ENCODE results near the gene KLK15. TPM values are rescaled to one million over a fixed set of nuclear protein-coding genes. Genes with fewer than 3 reads are reported as not detected.
A peak's percentile ranks its signal among the peaks of the same experiment; 100 is the strongest.
"Not testable (repeated sequence)": the region's sequence is repeated elsewhere in the genome, so short reads cannot be mapped to it uniquely, and the experiment has no call there.

The KLK15 gene
- total RNA-seq, 1 experiment from 2014 or later, result not detected

GRCh38 chr19:50820549-50821247, 12.7 kb downstream of the KLK15 start:
- DNase-seq (ENCODE audit: low spot score), result no peak

DNA sequence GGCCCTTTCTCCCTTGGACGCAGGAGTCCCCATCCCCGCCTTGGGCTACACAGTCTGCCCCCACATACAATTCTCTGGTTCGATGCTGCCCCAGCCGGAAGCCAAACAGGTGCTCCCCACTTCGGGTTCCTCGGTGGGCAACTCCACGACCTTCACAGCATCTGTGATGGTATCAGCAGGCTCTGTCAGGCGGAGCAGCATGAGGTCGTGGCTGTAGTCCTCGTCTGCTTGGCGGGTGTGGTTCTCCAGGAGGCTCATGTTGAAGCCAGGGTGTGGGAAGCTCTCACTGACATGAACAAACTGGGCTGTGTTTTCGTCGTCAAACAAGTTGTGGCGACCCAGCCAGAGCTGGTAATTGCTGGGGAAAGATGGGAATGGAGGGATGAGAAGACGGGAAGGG, 13.3 kb downstream of the KLK15 start:
- DNase-seq (ENCODE audit: low spot score), result no peak

DNA sequence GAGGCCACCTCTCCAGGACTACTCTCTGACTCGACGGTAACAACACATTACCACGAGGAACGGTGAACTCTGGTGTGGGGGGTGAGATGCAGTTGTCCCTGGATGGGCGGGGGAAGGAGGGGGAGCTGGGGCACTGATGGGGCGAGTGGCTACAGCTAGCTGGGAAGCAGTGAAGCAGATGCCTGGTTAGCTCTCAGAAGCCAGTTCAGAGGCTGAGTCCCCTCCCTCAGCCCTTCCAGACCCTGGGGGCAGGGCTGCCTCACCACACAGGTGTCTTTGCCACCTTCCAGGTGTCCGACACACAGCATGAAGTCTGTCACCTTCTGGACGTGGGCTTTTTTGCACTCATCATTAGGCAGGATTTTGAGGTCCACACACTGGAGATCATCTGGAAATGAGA, 13.7 kb downstream of the KLK15 start:
- no peak for DNase-seq (ENCODE audit: low spot score)

- DNase-seq (ENCODE audit: low spot score), result no peak
Observed at GRCh38 chr19:50818859-50819472, 14.4 kb downstream of the KLK15 start.

- DNase-seq (ENCODE audit: low spot score), result no peak
Observed at GRCh38 chr19:50817941-50818858, 15.2 kb downstream of the KLK15 start.

DNA sequence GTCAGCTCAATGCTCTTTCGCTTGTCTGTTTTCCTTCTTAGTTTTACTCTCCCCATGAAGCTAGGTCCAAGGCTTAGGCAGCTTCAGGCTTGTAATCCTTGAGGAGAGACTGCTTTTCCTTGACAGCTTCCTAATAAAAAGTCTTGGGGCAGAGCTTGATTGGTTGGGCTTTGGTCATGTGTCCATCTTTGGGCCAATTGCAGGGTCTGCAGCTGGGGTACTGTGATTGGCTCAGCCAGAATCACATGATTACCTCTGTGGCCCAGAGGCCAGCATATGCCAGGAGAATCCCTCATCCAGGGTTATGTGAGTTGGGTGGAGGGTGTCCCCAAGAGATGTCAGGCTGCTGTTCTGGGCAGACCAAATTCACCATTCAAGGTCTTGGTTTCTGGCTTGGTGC, 17.9 kb downstream of the KLK15 start:
- no peak for DNase-seq (ENCODE audit: low spot score)

DNA sequence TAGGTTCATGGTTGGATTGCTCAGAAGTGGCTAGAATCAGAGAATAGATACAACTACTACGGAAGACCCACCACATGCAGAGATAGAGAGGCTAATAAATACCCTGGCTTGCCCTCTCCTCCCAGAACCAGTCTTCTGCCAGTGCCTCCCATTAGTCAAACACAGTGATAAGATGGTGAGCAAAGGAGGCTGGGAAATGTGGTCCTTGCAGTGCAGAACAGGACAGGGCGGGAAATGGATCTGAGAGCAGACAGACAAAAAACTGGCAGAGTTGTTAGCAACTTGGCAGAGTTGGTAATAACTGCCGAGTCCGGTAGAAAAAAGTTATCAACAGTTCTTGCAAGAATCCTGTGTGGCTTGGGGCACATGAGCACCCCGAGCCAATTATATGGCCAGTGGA, 18.5 kb downstream of the KLK15 start:
- DNase-seq (ENCODE audit: low spot score), result no peak

DNA sequence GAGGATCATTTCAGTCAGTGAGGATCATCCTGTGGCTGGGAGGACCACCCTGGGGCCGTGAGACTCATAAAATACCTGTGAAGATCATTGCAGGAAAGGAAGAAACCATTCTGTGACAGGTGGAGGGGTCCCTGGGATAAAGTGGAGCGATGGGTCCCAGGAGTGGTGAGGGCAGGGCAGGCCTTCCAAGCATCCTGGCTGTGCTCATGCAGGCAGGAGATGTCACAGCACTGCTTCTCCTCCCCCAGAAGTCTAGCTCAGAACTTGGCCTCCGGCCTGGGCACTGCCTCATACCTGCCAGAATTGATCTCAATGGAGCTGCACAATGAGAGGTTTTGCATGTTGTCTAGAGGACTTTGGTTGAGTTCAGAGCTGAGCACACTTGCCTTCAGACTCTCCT, 20.9 kb downstream of the KLK15 start:
- no peak for DNase-seq (ENCODE audit: low spot score)

GRCh38 chr19:50811622-50812238, 21.6 kb downstream of the KLK15 start:
- not testable (repeated sequence) for DNase-seq (ENCODE audit: low spot score)

- DNase-seq (ENCODE audit: low spot score), result no peak
Observed at GRCh38 chr19:50808856-50809255, 24.5 kb downstream of the KLK15 start.

DNA sequence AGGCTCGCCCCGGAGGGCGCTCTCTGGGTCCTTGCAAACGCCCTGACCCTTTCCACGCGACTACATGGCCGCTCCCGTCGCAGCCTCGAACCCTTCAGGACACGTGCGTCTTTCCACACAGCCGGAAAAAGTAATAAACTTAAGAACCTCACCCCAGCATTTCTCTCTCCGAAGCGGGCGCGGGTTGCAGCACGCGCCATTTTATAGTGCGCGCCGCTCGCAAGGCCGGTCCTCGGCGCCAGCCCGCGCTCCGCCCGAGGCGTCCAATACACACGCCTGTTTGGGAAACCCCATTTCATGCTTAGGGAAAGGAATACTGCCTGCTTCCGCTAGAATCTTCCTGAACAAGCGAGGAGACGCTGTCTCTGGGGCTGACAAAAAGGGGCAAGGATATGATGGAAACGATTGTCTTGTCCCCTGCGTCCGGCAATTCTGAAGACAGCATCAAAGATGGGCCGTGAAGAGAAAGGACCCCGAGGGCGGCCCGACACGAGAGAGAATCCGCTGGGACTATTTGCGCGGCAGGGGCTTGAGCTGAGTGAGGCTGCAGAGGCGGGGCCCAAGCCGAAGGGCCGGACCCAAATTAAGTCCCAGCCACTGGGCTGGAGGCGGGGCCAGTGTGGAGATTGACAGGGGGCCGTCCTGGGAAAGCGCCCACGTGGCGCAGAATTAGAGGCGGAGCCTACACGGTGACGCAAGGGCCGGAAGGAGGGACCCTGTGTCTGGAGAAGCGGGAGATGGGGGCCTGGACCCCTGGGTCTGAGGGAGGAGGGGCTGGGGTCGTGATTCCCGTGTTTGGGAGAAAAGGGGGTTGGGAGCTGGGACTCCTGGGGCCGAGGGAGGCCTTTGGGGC, 28.7 kb downstream of the KLK15 start:
- peak; percentile 98 for DNase-seq (ENCODE audit: low spot score)

DNA sequence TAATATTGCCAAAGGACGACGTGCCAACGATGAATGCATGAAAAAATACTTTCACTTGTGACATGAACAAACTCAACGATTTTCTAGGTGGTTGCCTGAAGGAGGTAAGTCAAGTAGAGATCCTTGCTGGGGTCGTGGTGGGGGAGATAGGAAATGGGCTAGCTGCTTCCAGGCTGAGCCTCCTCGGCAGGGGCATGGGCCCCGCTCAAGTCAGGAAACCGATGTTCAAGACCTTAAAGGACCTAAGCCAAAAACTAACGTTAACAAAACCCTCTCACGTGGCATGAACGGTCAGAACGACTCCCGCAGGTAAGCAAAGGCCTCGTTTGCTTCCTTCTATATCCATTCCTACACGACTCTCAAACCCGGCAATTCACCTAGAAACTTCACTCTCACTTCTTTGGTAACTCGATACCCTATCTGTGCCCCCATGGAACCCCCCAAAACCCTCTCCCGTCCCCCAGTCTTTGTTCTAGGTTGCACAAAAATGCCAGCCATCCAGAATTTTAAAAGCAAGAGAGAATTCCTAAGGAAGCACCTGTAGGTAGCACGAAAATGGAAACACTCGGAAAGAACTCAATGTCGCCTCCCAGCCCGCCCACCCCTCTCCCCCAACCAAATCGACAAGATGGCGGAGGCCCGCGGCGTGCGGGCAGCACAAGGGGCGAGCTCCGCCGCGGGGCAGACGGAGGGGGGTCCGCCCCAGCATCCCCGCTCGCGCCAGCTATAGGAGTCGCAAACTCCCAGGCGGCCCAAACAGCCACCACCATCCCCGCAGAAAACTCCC, 29.5 kb downstream of the KLK15 start:
- no peak for DNase-seq (ENCODE audit: low spot score)

- no peak for DNase-seq (ENCODE audit: low spot score)
Observed at GRCh38 chr19:50801107-50801506, 32.3 kb downstream of the KLK15 start.

DNA sequence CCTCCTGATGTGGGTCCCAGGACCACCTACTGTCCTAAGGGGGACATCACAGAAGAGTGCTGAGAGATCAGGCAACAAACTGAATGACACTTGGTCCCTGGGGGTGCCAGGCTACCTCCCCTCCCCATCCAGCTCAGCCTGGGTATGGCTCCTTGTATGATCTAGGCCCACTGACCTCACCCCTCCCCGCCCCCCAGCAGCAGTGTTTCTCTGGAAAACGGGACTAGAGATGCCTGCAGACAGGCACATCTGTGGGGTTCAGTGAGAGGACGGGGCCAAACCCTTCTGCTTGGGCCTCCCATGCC, 33.9 kb downstream of the KLK15 start:
- DNase-seq (ENCODE audit: low spot score), result no peak

DNA sequence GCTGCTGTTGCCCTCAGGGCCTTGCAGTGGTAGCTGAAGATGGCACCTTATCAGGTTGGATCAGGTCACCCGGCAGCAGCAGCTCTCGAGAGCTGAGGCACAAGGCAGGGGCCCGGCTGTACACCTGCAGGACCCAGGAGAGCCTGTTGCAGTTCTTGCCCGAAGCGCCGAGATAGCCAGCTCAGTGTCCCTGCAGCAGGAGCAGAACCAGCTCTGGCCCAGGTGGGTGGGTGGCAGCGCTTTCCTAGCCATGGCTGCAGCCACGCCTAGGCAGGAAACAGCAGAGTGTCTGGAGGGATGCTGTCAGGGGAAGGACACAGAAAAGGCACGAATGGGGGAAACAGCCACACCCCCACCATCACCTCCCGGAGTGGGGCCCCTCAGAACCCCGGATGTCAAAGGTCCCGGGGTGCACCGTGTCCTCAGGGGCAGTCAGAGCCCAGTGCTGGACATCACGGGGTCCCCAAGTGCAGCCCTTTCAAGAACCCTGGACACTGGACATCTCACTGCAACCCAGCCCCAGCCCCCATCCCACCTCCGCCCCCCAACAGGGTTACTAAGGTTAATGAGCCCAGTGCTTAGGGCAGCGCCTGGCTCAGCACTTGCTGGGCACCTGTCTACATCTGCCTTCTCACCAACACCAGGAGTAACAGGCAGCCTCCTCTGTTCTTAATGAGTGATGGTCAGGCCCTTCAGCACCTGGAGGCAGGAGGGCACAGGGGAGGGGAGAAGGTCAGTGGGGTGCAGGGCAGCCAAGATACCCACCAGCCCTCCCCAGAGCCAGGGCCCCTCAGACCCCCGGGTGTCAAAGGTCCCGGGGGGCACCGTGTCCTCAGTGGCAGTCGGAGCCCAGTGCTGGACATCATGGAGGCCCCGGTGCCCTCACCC, 34.5 kb downstream of the KLK15 start:
- DNase-seq (ENCODE audit: low spot score), result no peak

DNA sequence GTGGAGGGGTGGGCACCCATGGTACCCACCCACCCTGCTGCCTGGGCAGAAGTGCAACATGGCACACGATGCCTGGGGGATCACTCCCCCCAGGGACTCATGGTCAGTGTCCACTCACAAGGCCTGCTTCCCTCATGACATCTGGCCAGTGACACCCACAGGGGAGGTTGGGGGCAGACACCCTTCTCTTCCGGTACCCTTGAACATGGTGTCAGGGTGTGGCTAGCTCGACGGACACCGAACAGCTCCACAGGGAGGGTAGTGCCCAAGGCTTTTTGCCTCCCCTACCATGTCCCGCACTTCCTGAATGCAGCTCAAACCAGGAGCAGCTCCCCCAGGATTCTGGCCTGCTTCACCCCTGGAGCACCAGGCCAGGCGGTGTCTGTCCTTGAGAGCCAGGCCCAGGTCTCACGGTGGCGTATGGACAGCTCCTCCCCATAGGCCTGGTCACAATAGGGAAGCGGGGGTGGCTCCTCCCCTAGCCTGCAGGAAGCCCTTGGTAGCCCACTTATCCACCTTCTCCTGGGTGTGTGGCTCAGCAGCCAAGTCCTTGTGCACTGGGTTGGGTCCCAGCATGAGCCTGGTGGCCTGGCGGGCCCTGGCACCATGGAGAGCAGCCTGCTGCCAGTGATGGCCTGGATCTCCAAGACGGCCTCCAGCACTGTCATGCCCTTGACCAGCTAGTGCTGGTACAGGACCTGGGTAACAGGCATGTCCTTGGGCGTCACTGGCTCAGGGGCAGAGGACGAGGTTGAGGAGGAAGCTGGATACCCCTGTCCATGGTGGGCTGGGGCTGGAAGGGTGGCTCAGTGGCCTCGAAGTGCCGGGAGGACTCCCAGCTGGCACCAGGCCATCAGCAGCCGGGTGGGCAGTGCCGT, 35.4 kb downstream of the KLK15 start:
- no peak for DNase-seq (ENCODE audit: low spot score)

DNA sequence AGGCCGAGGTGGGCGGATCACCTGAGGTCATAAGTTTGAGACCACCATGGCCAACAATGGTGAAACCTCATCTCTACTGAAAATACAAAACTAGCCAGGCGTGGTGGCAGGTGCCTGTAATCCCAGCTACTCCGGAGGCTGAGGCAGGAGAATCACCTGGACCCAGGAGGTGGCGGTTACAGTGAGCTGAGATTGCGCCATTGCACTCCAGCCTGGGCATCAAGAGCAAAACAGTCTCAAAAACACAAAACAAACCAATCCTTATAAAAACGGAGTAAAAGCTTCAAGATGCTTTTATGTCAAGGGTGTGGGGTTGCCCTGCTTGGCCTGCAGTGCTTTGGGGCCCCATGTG, 36.0 kb downstream of the KLK15 start:
- DNase-seq (ENCODE audit: low spot score), result no peak

GRCh38 chr19:50796634-50797428, 36.5 kb downstream of the KLK15 start:
- DNase-seq (ENCODE audit: low spot score), result no peak
